Measurements from ENCODE around the gene EFL1.

Gene EFL1

GRCh38 chr15:82184355-82184754 lies 78.2 kb downstream of the EFL1 start:
- no peak for DNase-seq (ENCODE audit: low spot score)
- no peak for TF ChIP-seq CTCF (IDR thresholded peaks at IDR 0.05; ENCODE audit: extremely low read depth, missing control alignments)

- no peak for TF ChIP-seq CTCF (IDR thresholded peaks at IDR 0.05; ENCODE audit: extremely low read depth, missing control alignments)
- no peak for DNase-seq (ENCODE audit: low spot score)
Observed at GRCh38 chr15:82183121-82184031, 79.2 kb downstream of the EFL1 start.

- DNase-seq (ENCODE audit: low spot score) = no peak
- no peak for TF ChIP-seq CTCF (IDR thresholded peaks at IDR 0.05; ENCODE audit: extremely low read depth, missing control alignments)
Observed at GRCh38 chr15:82181371-82181770, 81.2 kb downstream of the EFL1 start.

- TF ChIP-seq CTCF (IDR thresholded peaks at IDR 0.05; ENCODE audit: extremely low read depth, missing control alignments) = no peak
- DNase-seq (ENCODE audit: low spot score) = no peak
Observed at GRCh38 chr15:82178061-82178460, 84.5 kb downstream of the EFL1 start.

GRCh38 chr15:82177291-82178010 lies 85.1 kb downstream of the EFL1 start:
- no peak for DNase-seq (ENCODE audit: low spot score)
- TF ChIP-seq CTCF (IDR thresholded peaks at IDR 0.05; ENCODE audit: extremely low read depth, missing control alignments) = no peak

- no peak for TF ChIP-seq CTCF (IDR thresholded peaks at IDR 0.05; ENCODE audit: extremely low read depth, missing control alignments)
- no peak for DNase-seq (ENCODE audit: low spot score)
Observed at GRCh38 chr15:82176542-82176941, 86.0 kb downstream of the EFL1 start.

Data from GM20000 (cell line).